GM18951 (cell line): Measurements from ENCODE around the gene UBE3C.
"Not testable (repeated sequence)": the region's sequence is repeated elsewhere in the genome, so short reads cannot be mapped to it uniquely, and the experiment has no call there.

ENCODE experiments used
- POLR2A ChIP-seq: IDR thresholded peaks from 4 replicates; pipeline ENCODE4 v1.6.1; 2011; ENCODE audit warnings: mild to moderate bottlenecking; ENCODE audit not compliant: insufficient read length, insufficient read depth; ENCODE audit errors: extremely low read depth
- in situ Hi-C: fragments of 300-500 bp; cut with MboI; formaldehyde crosslinking; loops from one replicate; pipeline ENCODE4 v1.12.0; 2022; ENCODE audit warnings: low sequenced_read_pairs, mixed read lengths, inconsistent platforms; ENCODE audit not compliant: unreplicated experiment

UBE3C gene

DNA sequence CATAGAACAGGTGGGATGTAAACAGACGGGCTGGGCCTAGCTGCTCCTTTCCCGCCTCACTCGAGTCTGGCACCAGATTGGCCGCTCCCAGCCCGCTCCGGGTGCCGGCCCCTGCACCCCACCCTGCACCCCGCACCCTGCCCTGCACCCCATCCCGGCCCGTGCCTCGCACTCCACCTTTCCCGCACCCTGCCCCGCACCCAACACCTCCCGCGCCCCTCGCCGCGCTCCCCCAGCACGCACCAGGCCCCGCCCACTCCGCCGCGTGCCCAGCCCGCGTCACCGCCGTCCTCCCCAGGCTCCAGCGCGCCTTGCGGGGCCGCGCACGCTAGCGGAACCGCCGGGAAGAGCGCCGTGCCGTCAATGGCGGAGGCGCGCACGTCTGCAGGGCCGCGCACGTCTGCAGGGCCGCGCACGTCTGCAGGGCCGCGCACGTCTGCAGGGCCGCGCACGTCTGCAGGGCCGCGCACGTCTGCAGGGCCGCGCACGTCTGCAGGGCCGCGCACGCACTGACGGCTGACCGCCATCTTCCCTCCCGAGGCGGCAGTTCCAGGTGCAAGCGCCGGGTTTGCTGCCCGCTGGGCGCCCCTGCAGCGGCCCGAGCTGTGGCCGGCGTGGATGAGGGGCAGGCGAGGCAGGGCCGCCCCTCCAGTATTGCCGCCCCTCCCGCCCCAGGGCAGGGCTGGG is at the start of gene UBE3C:
Gene UBE3C (plus strand): TSS at position 503 of the 687 bp plus-strand sequence. CDS start 347 bp downstream, outside the sequence.
- TF ChIP-seq POLR2A = peak; percentile 91
- in situ Hi-C loops = no loop called here

DNA sequence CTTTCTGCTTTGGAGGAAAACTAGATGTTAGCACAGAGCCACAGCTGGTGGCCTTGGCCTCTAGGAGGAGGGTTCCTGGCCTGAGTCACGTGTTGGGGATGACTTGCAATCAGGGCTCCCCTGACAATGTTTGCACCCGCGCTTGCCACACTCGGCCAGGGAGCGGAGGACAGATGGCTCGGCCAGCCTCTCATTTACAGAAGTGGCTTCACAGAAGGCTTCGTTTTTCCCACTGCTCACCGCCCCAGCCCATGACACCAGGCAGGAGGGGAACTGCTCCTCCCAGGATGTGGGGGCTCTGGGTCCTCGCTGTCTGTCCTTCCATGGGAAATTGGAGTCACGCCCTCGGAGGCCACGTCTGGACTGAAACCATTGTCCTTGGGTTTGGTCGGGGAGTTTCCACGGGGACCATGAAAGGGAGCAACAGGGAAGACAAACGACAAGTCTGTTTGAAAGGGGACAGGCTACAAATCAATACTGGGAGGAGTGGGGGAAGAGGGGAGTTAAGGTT is 49.6 kb upstream of the UBE3C start:
- no peak for TF ChIP-seq POLR2A
- in situ Hi-C loops = no loop called here

DNA sequence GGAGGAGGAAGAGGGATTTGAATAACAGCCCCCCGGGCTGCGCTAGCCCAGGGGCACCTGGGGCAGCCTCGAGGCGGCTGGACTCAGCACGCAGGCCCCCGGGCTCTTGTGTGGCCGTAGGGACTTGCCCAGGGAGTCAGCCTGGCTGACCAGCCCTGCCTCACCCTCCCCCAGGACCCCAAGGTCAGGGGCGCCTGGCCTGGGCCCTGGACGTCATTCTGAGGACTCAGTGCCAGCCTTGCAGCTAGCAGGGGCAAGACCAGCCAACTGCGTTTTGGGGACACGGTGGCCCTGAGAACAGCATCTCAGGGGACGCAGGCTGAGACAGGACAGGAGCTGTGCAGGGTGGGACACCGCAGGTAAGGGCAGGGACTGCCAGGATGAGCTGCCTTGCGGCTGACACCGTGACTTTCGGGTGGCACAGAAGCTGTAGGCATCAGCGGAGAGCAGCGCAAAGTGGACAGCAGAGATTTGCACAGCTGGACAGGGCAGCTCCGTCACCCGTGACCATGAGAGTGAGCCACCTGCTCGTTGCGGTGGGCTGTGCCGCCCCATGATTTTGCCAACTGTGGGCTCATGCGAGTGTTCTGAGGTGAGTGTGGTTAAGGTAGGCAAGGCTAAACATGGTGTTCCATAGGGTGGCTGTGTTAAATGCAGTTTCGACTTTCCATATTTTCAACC is 48.1 kb upstream of the UBE3C start:
- in situ Hi-C loops = no loop called here
- TF ChIP-seq POLR2A = no peak

DNA sequence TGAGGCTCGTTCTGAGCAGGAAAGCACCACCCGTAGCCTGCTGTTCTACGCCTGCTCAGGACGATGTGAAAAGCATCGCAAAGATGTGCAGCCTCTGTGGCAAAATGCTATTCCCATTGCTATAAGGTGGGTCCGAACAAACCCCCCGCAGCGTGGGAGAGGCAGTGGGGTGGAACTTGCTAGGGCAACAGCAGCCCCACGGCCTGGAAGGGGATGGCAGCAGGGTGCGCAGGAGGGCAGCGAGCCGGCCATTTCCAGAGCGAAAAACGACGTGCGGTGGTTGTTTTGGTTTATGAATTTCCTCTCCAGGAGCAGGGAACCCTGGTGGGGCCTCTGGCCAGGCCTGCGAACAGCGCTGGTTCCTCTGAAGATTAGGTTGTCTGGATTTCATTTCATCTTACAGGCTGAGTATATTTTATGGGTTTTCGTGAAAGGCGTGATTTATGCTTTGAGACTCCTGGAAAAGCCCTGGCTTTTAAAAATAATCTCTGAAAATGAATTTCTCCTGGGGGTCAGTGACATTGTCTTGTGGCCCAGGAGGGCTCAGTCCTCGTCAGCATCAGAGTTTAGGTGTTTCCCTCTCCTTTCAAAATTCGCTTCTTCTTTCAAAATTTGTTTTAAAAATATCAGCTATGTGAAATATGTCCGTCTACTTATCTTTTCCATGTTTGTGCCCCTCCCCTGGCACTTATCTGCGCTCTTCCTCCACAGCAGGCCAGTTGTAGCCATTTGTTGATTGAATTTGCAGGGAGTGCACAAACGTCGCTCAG is 42.3 kb upstream of the UBE3C start:
- no peak for TF ChIP-seq POLR2A
- in situ Hi-C loops = no loop called here

DNA sequence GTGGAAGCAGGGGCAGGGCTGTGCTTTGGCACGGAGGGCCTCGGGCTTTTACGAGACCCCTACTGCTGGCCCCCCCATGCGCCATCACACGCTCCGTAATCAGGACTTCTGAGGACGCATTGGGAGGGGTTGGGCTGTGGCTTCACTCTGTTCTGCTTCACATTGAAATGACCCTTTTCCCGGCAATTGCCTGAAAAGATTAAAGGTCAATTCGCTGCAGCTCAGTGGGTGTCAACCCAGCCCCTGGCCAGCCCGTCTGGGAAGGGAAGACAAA is 41.7 kb upstream of the UBE3C start:
- no peak for TF ChIP-seq POLR2A
- in situ Hi-C loops = no loop called here

DNA sequence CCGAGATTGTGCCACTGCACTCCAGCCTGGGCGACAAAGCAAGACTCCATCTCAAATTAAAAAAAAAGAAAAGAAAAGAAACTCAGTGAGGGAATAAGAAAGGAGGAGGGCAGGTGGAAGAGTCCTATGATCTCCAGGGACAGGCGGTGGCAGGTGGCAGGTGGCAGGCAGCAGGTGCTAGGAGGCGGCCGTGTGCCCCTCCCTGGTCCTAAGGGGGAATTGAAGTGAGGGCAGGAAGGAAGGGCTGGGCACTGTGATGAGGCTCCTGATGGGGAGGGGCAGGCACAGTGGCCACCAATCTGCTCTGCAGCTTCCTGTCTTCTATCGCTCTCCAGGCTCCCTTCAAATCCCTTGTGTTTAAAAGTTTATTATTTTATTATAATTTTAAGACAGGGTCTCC is 41.2 kb upstream of the UBE3C start:
- no peak for TF ChIP-seq POLR2A
- in situ Hi-C loops = no loop called here

DNA sequence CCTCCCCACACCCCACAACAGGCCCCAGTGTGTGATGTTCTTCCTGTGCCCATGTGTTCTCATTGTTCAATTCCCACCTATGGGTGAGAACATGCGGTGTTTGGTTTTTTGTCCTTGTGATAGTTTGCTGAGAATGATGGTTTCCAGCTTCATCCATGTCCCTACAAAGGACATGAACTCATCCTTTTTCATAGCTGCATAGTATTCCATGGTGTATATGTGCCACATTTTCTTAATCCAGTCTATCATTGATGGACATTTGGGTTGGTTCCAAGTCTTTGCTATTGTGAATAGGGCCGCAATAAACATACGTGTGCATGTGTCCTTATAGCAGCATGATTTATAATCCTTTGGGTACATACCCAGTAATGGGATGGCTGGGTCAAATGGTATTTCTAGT is 38.7 kb upstream of the UBE3C start:
- in situ Hi-C loops = not testable (repeated sequence)

DNA sequence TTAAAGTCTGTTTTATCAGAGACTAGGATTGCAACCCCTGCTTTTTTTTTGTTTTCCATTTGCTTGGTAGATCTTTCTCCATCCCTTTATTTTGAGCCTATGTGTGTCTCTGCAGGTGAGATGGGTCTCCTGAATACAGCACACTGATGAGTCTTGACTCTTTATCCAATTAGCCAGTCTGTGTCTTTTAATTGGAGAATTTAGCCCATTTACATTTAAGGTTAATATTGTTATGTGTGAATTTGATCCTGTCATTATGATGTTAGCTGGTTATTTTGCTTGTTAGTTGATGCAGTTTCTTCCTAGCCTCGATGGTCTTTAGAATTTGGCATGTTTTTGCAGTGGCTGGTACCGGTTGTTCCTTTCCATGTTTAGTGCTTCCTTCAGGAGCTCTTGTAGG is 35.1 kb upstream of the UBE3C start:
- in situ Hi-C loops = not testable (repeated sequence)

DNA sequence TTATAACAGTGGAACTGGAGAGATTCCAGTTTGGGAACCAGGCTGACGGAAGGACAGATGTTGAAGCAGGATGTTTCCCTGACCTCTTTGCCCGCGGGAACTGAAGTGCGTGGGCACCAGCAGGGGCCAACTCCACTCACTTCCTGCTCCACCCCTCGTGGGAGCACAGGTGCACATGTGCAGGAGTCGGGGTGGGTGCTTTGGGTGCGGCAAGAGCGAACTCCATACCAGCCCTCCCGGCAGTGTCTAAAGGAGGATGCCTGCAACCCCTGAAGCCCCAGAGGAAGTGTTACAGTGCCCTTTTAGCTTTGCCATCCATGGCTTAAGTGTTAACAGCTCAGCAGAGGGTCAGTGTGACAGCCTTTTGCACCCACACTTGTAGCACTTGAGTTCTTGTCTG is 27.4 kb upstream of the UBE3C start:
- in situ Hi-C loops = no loop called here
- no peak for TF ChIP-seq POLR2A

DNA sequence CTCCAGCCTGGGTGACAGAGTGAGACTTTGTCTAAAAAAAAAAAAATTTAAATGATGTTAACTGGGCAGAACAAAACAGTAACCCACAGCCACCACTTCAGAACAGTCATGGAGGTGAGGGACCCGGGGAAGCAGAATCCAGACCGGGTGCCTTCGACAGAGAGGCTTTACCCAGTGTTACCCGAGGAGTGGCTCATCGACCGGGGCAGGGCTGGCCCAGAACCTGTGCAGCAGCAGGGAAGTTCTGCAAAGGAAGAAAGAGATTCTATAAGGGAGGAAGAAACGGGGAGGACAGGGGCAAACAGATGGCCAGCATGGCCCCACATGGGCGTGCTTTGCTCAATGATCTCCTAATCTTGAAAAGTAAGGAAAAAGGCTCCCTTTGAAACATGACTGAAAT is 26.0 kb upstream of the UBE3C start:
- TF ChIP-seq POLR2A = no peak
- in situ Hi-C loops = no loop called here

DNA sequence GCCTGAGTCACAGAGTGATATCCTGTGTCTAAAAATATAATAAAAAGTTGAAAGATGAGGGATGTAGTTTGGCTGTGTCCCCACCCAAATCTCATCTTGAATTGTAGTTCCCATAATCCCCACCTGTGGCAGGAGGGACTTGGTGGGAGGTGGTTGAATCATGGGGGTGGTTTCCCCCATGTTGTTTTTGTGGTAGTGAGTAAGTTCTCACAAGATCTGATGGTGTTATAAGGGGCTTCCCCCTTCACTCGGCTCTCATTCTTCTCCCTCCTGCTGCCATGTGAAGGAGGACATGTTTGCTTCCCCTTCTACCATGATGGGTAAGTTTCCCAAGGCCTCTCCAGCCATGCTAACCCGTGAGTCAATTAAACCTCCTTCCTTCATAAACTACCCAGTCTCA is 25.1 kb upstream of the UBE3C start:
- TF ChIP-seq POLR2A = no peak
- in situ Hi-C loops = no loop called here

DNA sequence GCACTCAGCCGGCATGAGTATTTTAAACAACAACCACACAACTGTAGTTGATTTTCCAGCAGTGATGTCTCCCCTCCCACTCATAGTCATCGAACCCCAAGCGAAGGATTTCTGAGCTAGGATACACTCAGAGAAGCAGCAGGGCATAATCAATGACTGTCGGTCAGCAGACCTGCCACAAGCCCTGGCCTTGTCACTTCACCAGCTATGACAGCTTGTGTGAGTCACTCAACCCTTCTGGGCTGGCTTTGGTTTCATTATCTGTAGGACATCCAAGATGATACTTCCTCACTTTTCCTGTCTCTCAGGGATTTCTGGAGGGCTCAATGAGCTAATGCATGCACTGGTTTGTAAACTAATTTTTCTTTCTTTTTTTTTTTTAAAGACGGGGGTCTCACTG is 22.0 kb upstream of the UBE3C start:
- no peak for TF ChIP-seq POLR2A
- in situ Hi-C loops = no loop called here

DNA sequence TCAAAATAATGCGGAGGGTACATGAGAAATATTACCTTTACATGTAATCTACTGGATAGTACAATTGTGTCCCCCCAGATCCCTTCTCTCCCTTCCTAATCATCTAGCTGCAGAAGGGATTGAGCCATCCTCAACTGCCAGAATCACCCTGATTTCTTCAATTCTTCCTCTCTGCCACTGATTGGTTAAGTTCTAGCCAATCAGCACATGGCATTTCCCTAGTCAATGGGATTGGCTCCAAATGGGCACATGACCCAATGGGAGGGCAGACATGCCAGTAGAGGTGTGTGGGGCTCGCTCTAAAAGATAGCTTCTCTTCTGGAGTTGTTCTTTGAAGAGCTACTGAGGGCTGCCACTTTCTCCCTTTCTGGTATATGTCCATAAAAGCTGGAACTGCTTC is 20.9 kb upstream of the UBE3C start:
- in situ Hi-C loops = no loop called here
- no peak for TF ChIP-seq POLR2A

DNA sequence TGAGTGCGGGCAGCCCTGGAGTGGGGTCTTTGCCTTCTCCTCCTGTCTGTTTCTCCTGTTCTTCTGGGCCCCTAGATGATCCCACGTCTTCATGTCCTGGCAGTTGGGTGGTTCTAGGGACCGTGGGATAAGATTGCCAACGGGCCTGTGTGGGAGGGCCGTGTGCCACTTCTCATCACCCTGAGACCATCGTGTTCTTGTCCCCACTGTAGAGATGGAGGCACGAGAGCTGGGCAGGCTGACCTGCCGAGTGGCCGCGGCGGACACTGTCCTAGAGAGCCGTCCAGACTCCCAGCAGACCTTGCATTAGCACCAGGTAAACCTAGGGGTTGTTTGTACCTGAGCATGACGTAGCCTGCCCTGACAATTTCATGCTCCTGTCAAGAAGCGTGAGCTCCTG is 18.5 kb upstream of the UBE3C start:
- in situ Hi-C loops = no loop called here
- no peak for TF ChIP-seq POLR2A
